ENCODE results near the gene ZNF41.

DNA sequence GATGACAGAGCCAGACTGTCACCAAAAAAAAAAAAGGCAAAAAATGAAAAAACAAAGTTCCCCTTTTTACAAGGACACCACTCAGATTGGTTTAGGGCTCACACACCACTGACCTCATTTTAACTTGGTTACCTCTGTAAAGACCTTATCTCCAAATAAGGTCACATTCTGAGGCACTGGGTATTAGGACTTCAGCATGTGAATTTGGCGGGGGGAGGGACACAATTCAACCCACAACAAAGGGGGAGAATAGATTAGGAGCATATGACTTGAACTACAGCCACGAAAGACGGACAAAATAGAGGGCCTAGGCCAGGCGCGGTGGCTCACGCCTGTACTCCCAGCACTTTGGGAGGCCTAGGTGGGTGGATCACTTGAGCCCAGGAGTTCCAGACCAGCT is 47.0 kb upstream of the ZNF41 start:
- TF ChIP-seq, protein P1, sequence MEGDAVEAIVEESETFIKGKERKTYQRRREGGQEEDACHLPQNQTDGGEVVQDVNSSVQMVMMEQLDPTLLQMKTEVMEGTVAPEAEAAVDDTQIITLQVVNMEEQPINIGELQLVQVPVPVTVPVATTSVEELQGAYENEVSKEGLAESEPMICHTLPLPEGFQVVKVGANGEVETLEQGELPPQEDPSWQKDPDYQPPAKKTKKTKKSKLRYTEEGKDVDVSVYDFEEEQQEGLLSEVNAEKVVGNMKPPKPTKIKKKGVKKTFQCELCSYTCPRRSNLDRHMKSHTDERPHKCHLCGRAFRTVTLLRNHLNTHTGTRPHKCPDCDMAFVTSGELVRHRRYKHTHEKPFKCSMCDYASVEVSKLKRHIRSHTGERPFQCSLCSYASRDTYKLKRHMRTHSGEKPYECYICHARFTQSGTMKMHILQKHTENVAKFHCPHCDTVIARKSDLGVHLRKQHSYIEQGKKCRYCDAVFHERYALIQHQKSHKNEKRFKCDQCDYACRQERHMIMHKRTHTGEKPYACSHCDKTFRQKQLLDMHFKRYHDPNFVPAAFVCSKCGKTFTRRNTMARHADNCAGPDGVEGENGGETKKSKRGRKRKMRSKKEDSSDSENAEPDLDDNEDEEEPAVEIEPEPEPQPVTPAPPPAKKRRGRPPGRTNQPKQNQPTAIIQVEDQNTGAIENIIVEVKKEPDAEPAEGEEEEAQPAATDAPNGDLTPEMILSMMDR (IDR thresholded peaks at IDR 0.05): no peak
- TF ChIP-seq POLR2A (IDR thresholded peaks at IDR 0.05): no peak
- no peak for TF ChIP-seq POLR2AphosphoS5 (IDR thresholded peaks at IDR 0.05)

All from prostate gland (tissue), 2 donors.